ENCODE results near the gene MICAL3. TPM values are rescaled to one million over a fixed set of nuclear protein-coding genes. Genes with fewer than 3 reads are reported as not detected.
A peak's percentile ranks its signal among the peaks of the same experiment; 100 is the strongest.

MICAL3 gene
- total RNA-seq, 1 experiment from 2014 or later, result 23.7 TPM

DNA sequence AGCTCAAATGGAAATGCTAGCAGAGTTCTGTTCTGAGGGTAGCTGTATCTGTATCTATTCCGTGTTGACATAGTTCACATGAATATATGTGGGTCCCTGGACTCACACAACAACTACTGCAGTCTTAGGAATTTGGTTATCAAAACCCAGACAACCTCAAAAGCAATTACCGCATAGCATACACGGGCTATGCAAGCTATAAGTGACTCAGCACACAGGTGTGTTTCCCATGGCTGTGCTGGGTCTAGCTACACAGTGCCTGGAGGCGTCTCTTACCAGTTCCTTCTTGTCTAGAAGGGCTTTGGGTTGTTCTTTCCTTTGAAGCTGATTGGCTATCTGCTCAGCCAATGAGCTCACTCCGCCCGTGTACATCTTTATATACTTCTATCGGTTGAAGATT is 151.9 kb downstream of the MICAL3 start:
- POLR2A ChIA-PET (ENCODE audit: unreplicated experiment), result no interaction called here
- H3K9ac ChIP-seq (ENCODE audit: low read length), result no peak overlapping the region
- H3K36me3 ChIP-seq (ENCODE audit: low read depth, low read length), result peaks cover 8% of the 10 kb centered on the region
- TF ChIP-seq, protein P1, sequence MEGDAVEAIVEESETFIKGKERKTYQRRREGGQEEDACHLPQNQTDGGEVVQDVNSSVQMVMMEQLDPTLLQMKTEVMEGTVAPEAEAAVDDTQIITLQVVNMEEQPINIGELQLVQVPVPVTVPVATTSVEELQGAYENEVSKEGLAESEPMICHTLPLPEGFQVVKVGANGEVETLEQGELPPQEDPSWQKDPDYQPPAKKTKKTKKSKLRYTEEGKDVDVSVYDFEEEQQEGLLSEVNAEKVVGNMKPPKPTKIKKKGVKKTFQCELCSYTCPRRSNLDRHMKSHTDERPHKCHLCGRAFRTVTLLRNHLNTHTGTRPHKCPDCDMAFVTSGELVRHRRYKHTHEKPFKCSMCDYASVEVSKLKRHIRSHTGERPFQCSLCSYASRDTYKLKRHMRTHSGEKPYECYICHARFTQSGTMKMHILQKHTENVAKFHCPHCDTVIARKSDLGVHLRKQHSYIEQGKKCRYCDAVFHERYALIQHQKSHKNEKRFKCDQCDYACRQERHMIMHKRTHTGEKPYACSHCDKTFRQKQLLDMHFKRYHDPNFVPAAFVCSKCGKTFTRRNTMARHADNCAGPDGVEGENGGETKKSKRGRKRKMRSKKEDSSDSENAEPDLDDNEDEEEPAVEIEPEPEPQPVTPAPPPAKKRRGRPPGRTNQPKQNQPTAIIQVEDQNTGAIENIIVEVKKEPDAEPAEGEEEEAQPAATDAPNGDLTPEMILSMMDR (conservative IDR thresholded peaks at IDR 0.05; ENCODE audit: low read depth, low read length), result no peak
- no peak for TF ChIP-seq EZH2phosphoT487 (IDR thresholded peaks at IDR 0.05; ENCODE audit: borderline replicate concordance, low read length)
- no peak for TF ChIP-seq EZH2 (IDR thresholded peaks at IDR 0.05; ENCODE audit: low read length, unreplicated experiment)
- BruUV-seq (replicated peaks), result no TSS peak
- H3K4me2 ChIP-seq (ENCODE audit: low read length), result no peak overlapping the region
- DNase-seq, result peak; percentile 26
- no peaks in the 10 kb centered on the region for H3K79me2 ChIP-seq (ENCODE audit: low read length)
- no peaks in the 10 kb centered on the region for H3F3A ChIP-seq (ENCODE audit: low read length, unreplicated experiment)
- ATAC-seq, result no peak; the same call in 1 of the 2 replicates
- no peak overlapping the region for H3K27ac ChIP-seq (ENCODE audit: low read length)
- H3K4me1 ChIP-seq (ENCODE audit: insufficient read depth, low read length), result no peaks in the 10 kb centered on the region
- H3K4me3 ChIP-seq (ENCODE audit: low read length), result no peak overlapping the region
- peaks cover 7% of the 10 kb centered on the region for H4K20me1 ChIP-seq (ENCODE audit: low read length)
- H3K9me2 ChIP-seq (replicated peaks; ENCODE audit: low read length), result 0 out of 2 replicates have a peak, but pooled peaks cover 4% of the 10 kb centered on the region
- CTCF ChIA-PET, result no interaction called here
- H3K27me3 ChIP-seq (ENCODE audit: low read length), result no peaks in the 10 kb centered on the region
- intact Hi-C loops (cut with micrococcal nuclease), result no loop called here
- H2AFZ ChIP-seq (ENCODE audit: low read length), result no peak overlapping the region
- no peaks in the 10 kb centered on the region for H3K9me3 ChIP-seq (ENCODE audit: low read length)

DNA sequence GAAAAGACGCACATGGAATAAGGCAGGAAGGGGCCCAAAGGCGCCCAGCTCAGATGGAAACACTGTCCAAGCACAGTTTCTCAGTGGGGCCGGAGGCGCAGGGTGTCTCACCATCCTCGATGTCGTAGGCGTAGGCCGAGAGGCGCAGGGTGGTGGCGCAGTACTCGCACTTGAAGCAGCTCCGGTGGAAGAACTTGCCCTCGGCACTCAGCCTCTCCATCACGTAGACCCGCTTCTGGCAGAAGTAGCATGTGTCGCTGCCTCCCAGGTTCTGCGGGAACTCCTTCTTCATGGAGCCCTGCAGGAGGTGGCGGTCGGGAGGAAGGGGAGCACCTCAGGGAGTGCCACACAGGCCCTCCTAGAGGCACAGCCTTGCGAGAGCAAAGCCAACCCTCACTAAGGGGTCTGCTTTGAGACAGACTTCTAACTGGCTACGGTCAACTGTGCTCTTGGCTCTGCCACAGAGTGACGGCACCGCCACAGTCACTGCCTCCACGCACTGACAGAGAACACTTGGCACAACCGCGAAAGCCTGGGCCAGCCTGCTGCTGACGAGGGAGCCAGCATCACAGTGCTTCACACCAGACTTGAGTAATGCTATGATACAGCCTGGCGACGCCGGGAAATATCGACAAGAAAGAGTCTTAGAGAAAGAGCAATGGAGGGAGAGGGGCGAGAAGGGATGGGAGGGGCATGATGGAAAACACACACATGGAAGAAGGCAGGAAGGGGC is 152.5 kb downstream of the MICAL3 start:
- Histone ChIP-seq H3K27me3 (ENCODE audit: low read length) (no peaks in the 10 kb centered on the region), H3K4me2 (ENCODE audit: low read length) (no peak overlapping the region), H3K27ac (ENCODE audit: low read length) (no peak overlapping the region), H4K20me1 (ENCODE audit: low read length) (peaks cover under 1% of the 10 kb centered on the region; the same call in 1 of the 2 replicates), H3K9ac (ENCODE audit: low read length) (no peak overlapping the region), H3F3A (ENCODE audit: low read length, unreplicated experiment) (no peaks in the 10 kb centered on the region), H3K79me2 (ENCODE audit: low read length) (no peaks in the 10 kb centered on the region), H3K9me2 (replicated peaks; ENCODE audit: low read length) (no peaks in the 10 kb centered on the region), H3K4me3 (ENCODE audit: low read length) (no peak overlapping the region), H3K4me1 (ENCODE audit: insufficient read depth, low read length) (no peaks in the 10 kb centered on the region), H3K9me3 (ENCODE audit: low read length) (no peaks in the 10 kb centered on the region), H2AFZ (ENCODE audit: low read length) (no peak overlapping the region), H3K36me3 (ENCODE audit: low read depth, low read length) (peaks cover 4% of the 10 kb centered on the region; the same call in 1 of the 2 replicates)
- ChIA-PET CTCF (no interaction called here), POLR2A (ENCODE audit: unreplicated experiment) (no interaction called here)
- TF ChIP-seq EZH2phosphoT487 (IDR thresholded peaks at IDR 0.05; ENCODE audit: borderline replicate concordance, low read length) (no peak), EZH2 (IDR thresholded peaks at IDR 0.05; ENCODE audit: low read length, unreplicated experiment) (no peak)
- TF ChIP-seq, protein P1 (conservative IDR thresholded peaks at IDR 0.05; ENCODE audit: low read depth, low read length), result no peak
- ATAC-seq, result no peak
- no TSS peak for BruUV-seq (replicated peaks)
- DNase-seq, result no peak
- intact Hi-C loops (cut with micrococcal nuclease), result no loop called here

DNA sequence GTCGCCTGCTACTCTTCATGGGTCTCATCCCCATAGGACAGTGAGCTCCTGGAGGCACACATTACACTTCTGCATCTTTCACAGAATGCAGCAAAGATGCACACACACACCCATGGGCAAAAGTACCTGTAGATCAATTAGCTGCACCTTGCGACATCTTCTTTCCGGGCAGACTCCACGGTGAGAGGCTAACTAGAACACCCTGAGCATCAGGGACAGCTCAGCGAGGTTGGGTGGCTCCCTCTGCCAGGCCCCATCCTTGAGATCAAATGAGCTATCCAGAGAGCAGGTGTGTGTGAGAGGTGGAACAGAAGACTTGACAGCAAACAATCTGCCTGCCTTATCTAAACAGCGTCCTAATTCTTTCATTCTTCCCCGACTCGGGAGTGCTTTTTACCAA is 154.0 kb downstream of the MICAL3 start:
- ChIA-PET POLR2A (ENCODE audit: unreplicated experiment) (no interaction called here), CTCF (no interaction called here)
- Histone ChIP-seq H3K4me2 (ENCODE audit: low read length) (no peak overlapping the region), H4K20me1 (ENCODE audit: low read length) (no peaks in the 10 kb centered on the region), H3K9me2 (replicated peaks; ENCODE audit: low read length) (no peaks in the 10 kb centered on the region), H3K79me2 (ENCODE audit: low read length) (no peaks in the 10 kb centered on the region), H3K27me3 (ENCODE audit: low read length) (no peaks in the 10 kb centered on the region), H2AFZ (ENCODE audit: low read length) (no peak overlapping the region), H3K9me3 (ENCODE audit: low read length) (no peaks in the 10 kb centered on the region), H3K4me1 (ENCODE audit: insufficient read depth, low read length) (no peaks in the 10 kb centered on the region), H3K4me3 (ENCODE audit: low read length) (no peak overlapping the region), H3K27ac (ENCODE audit: low read length) (no peak overlapping the region), H3K36me3 (ENCODE audit: low read depth, low read length) (peaks cover 4% of the 10 kb centered on the region; the same call in 1 of the 2 replicates), H3K9ac (ENCODE audit: low read length) (no peak overlapping the region), H3F3A (ENCODE audit: low read length, unreplicated experiment) (no peaks in the 10 kb centered on the region)
- DNase-seq (no peak), ATAC-seq (no peak)
- intact Hi-C loops (cut with micrococcal nuclease), result no loop called here
- no TSS peak for BruUV-seq (replicated peaks)
- TF ChIP-seq EZH2 (IDR thresholded peaks at IDR 0.05; ENCODE audit: low read length, unreplicated experiment) (no peak), EZH2phosphoT487 (IDR thresholded peaks at IDR 0.05; ENCODE audit: borderline replicate concordance, low read length) (no peak)
- TF ChIP-seq, protein P1 (conservative IDR thresholded peaks at IDR 0.05; ENCODE audit: low read depth, low read length), result no peak
